ENCODE measurements around the gene SMARCC1.

DNA sequence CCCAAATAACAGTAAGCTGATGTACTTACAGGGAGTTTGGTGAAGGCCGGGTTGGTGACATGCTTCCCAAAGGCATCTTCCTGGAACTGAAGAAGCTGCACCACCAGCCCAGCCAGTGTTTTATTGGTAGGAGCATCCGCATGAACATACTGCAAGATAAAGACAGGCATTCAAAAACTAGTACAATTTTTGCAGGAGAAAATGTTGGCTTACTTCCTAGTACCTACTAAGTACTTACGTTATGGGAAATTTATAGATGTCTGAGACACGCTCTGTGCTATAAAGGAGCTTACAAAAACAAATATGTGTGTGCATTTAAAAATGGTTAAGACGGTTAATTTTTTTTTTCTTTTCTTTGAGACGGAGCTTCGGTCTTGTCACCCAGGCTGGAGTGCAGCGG is 8.9 kb downstream of the SMARCC1 start:
- TF ChIP-seq, protein P1, sequence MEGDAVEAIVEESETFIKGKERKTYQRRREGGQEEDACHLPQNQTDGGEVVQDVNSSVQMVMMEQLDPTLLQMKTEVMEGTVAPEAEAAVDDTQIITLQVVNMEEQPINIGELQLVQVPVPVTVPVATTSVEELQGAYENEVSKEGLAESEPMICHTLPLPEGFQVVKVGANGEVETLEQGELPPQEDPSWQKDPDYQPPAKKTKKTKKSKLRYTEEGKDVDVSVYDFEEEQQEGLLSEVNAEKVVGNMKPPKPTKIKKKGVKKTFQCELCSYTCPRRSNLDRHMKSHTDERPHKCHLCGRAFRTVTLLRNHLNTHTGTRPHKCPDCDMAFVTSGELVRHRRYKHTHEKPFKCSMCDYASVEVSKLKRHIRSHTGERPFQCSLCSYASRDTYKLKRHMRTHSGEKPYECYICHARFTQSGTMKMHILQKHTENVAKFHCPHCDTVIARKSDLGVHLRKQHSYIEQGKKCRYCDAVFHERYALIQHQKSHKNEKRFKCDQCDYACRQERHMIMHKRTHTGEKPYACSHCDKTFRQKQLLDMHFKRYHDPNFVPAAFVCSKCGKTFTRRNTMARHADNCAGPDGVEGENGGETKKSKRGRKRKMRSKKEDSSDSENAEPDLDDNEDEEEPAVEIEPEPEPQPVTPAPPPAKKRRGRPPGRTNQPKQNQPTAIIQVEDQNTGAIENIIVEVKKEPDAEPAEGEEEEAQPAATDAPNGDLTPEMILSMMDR (IDR thresholded peaks at IDR 0.05; ENCODE audit: insufficient read depth, low read length, poor library complexity, severe bottlenecking) = no peak
- TF ChIP-seq EZH2phosphoT487 (conservative IDR thresholded peaks at IDR 0.05; ENCODE audit: low read length) = no peak
